LNCAP (cell line): Measurements from ENCODE around the gene TNS2.

Source experiments
- CTCF ChIP-seq: fragments of 450-650 bp; IDR thresholded peaks from 2 replicates; pipeline ENCODE4 v1.5.1; 2017; ENCODE audit warnings: mild to moderate bottlenecking

TNS2 gene

GRCh38 chr12:53057816-53058500, 8.1 kb downstream of the TNS2 start:
- no peak for TF ChIP-seq CTCF

GRCh38 chr12:53058674-53059433, 9.0 kb downstream of the TNS2 start:
- TF ChIP-seq CTCF = no peak

- TF ChIP-seq CTCF = no peak
Observed at GRCh38 chr12:53059434-53060063, 9.7 kb downstream of the TNS2 start.

GRCh38 chr12:53060064-53060720, 10.3 kb downstream of the TNS2 start:
- no peak for TF ChIP-seq CTCF

- TF ChIP-seq CTCF = no peak
Observed at GRCh38 chr12:53060721-53061276, 10.9 kb downstream of the TNS2 start.

GRCh38 chr12:53061404-53062010, 11.6 kb downstream of the TNS2 start:
- TF ChIP-seq CTCF = peak; percentile 45; the same call in 1 of the 2 replicates
